Gastroesophageal sphincter (tissue), 4 donors: ENCODE results near the gene THSD4. TPM values are rescaled to one million over a fixed set of nuclear protein-coding genes. Genes with fewer than 3 reads are reported as not detected.

Source experiments
- ATAC-seq: fragments of 150-250 bp; one replicate; pipeline ENCODE4 v1.9.1; 2016; ENCODE audit warnings: mild to moderate bottlenecking, moderate library complexity
- H3K27ac ChIP-seq, 4 donors: fragments of 200-600 bp; sonication (generic) in 3 of 4; 1 replicate in 3 of 4; 2 replicates in 1 of 4; pipeline ENCODE4 v1.5.1; 2016 to 2019
- H3K27me3 ChIP-seq: fragments of 200-600 bp; sonication (generic); one replicate; pipeline ENCODE4 v1.5.1; 2019
- H3K36me3 ChIP-seq, 2 donors: fragments of 200-600 bp; sonication (generic); one replicate each; pipeline ENCODE4 v1.5.1; 2019; ENCODE audit warnings: control low read depth in 1 of 2
- H3K4me1 ChIP-seq, 3 donors: fragments of 200-600 bp; sonication (generic); 1 replicate in 2 of 3; 2 replicates in 1 of 3; pipeline ENCODE4 v1.5.1; 2016 to 2019; ENCODE audit warnings: control low read depth in 2 of 3
- H3K4me3 ChIP-seq, 2 donors: fragments of 200-600 bp; sonication (generic); one replicate each; pipeline ENCODE4 v1.5.1; 2019; ENCODE audit warnings: mild to moderate bottlenecking in 1 of 2, moderate library complexity in 1 of 2
- H3K9me3 ChIP-seq, 3 donors: fragments of 200-600 bp; sonication (generic); one replicate each; pipeline ENCODE4 v1.5.1; 2017 to 2019; ENCODE audit warnings: control low read depth in 2 of 3
- CTCF ChIP-seq, 4 experiments: fragments of 200-600 bp in 2 of 4; fragments of 450-650 bp in 2 of 4; sonication (generic) in 1 of 4; IDR thresholded peaks; one replicate each; pipeline ENCODE4 v1.5.1; 2017 to 2019; ENCODE audit warnings: antibody characterized with exemption in 4 of 4, mild to moderate bottlenecking in 2 of 4, moderate library complexity in 2 of 4
- EP300 ChIP-seq: sonication (generic); formaldehyde crosslinking; IDR thresholded peaks from one replicate; pipeline ENCODE4 v1.6.1; 2017; ENCODE audit warnings: antibody characterized with exemption, mild to moderate bottlenecking
- POLR2A ChIP-seq, 2 donors: fragments of 450-650 bp; IDR thresholded peaks; one replicate each; pipeline ENCODE4 v1.6.1; 2017; ENCODE audit warnings: antibody characterized with exemption in 2 of 2, mild to moderate bottlenecking in 2 of 2, moderate library complexity in 1 of 2
- POLR2AphosphoS5 ChIP-seq: sonication (generic); formaldehyde crosslinking; IDR thresholded peaks from one replicate; pipeline ENCODE4 v1.6.1; 2017; ENCODE audit warnings: antibody characterized with exemption
- WGBS, 2 donors: methylation state at CpG; one replicate each; pipeline ENCODE4 v1.1.5; 2018; ENCODE audit warnings: low coverage in 1 of 2; 5-methylcytosine and 5-hydroxymethylcytosine counted together
- total RNA-seq, 4 donors: library from RNA; depleted of rRNA; stranded (reverse); fragments of >200 nt; gene quantifications; one replicate each; pipeline ENCODE4 v1.1.0, GENCODE V29; 2016

Gene THSD4
- total RNA-seq, 4 donors from 2014 or later = 4.6 to 28.5 (median 17.6) TPM

GRCh38 chr15:71785996-71786395 is 670.7 kb downstream of the THSD4 start:
- Histone ChIP-seq H3K27ac (no peak overlapping the region), H3K9me3 (no peaks in the 10 kb centered on the region), H3K27me3 (peaks cover 6% of the 10 kb centered on the region), H3K4me3 (no peak overlapping the region), H3K36me3 (no peaks in the 10 kb centered on the region), H3K4me1 (no peaks in the 10 kb centered on the region)
- TF ChIP-seq POLR2AphosphoS5 (no peak), CTCF (IDR thresholded peaks at IDR 0.05) (no peak), EP300 (no peak), POLR2A (IDR thresholded peaks at IDR 0.05) (no peak)
- 90 to 100% methylated on average over 2 of the region's 2 CpGs for WGBS, 2 donors
- no peak for ATAC-seq

GRCh38 chr15:71786673-71787072 is 671.4 kb downstream of the THSD4 start:
- H3K27ac ChIP-seq = no peak overlapping the region
- WGBS, 2 donors = 84 to 88% methylated on average over 7 of the region's 7 CpGs
- peaks cover 6% of the 10 kb centered on the region for H3K27me3 ChIP-seq
- H3K9me3 ChIP-seq = no peaks in the 10 kb centered on the region
- H3K4me1 ChIP-seq = no peaks in the 10 kb centered on the region
- H3K4me3 ChIP-seq = no peak overlapping the region
- TF ChIP-seq POLR2A (IDR thresholded peaks at IDR 0.05) = no peak
- no peak for TF ChIP-seq EP300
- TF ChIP-seq POLR2AphosphoS5 = no peak
- no peak for TF ChIP-seq CTCF (IDR thresholded peaks at IDR 0.05)
- no peak for ATAC-seq
- no peaks in the 10 kb centered on the region for H3K36me3 ChIP-seq

- Histone ChIP-seq H3K4me3 (no peak overlapping the region), H3K36me3 (no peaks in the 10 kb centered on the region), H3K4me1 (no peaks in the 10 kb centered on the region), H3K9me3 (no peaks in the 10 kb centered on the region), H3K27ac (no peak overlapping the region), H3K27me3 (peaks cover 6% of the 10 kb centered on the region)
- TF ChIP-seq EP300 = no peak
- no peak for TF ChIP-seq POLR2AphosphoS5
- no peak for TF ChIP-seq POLR2A (IDR thresholded peaks at IDR 0.05)
- no peak for ATAC-seq
- WGBS, 2 donors = 82 to 84% methylated on average over 8 to 10 of the region's 15 CpGs
Observed at GRCh38 chr15:71788646-71789579, 673.6 kb downstream of the THSD4 start.

- Histone ChIP-seq H3K4me1 (no peaks in the 10 kb centered on the region), H3K4me3 (no peak overlapping the region), H3K27ac (no peak overlapping the region), H3K27me3 (peaks cover 3% of the 10 kb centered on the region), H3K36me3 (no peaks in the 10 kb centered on the region), H3K9me3 (no peaks in the 10 kb centered on the region)
- TF ChIP-seq EP300 (no peak), POLR2AphosphoS5 (no peak), POLR2A (IDR thresholded peaks at IDR 0.05) (no peak), CTCF (IDR thresholded peaks at IDR 0.05) (no peak)
- no peak for ATAC-seq
- WGBS, 2 donors = 90 to 96% methylated on average over 2 to 6 of the region's 6 CpGs
Observed at GRCh38 chr15:71789616-71790015, 674.3 kb downstream of the THSD4 start.

- no peaks in the 10 kb centered on the region for H3K9me3 ChIP-seq
- H3K36me3 ChIP-seq = no peaks in the 10 kb centered on the region
- WGBS, 2 donors = 89 to 93% methylated on average over 5 of the region's 10 CpGs
- no peak overlapping the region for H3K27ac ChIP-seq
- no peaks in the 10 kb centered on the region for H3K4me1 ChIP-seq
- H3K27me3 ChIP-seq = peaks cover 2% of the 10 kb centered on the region
- no peak for ATAC-seq
- no peak overlapping the region for H3K4me3 ChIP-seq
- TF ChIP-seq CTCF (IDR thresholded peaks at IDR 0.05) (no peak), EP300 (no peak), POLR2AphosphoS5 (no peak), POLR2A (IDR thresholded peaks at IDR 0.05) (no peak)
Observed at GRCh38 chr15:71790081-71790480, 674.8 kb downstream of the THSD4 start.
